GM19193 (cell line): ENCODE measurements around the gene SPTBN1.

ENCODE experiments used
- POLR2A ChIP-seq: IDR thresholded peaks from 4 replicates; pipeline ENCODE4 v1.6.1; 2011; ENCODE audit not compliant: insufficient read depth, insufficient read length; ENCODE audit errors: extremely low read depth

The SPTBN1 gene

DNA sequence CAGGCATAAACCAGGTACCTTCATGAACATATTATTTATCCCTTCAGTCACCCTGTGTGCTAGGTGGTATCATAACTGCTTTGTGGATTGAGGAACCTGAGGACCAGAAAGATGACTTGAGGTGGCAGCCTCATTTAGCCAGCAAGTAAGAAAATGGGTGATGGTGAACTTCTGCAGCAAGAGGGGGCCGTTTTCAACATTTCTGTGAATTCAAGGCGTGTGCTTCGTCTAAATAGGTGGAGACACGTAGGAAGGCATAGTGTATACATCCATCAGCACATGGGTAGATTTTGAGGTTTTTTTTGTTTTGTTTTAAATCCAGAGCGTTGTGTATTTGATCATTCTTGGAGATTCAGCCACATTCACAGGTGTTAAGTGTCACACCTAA is 118.7 kb downstream of the SPTBN1 start:
- no peak for TF ChIP-seq POLR2A

DNA sequence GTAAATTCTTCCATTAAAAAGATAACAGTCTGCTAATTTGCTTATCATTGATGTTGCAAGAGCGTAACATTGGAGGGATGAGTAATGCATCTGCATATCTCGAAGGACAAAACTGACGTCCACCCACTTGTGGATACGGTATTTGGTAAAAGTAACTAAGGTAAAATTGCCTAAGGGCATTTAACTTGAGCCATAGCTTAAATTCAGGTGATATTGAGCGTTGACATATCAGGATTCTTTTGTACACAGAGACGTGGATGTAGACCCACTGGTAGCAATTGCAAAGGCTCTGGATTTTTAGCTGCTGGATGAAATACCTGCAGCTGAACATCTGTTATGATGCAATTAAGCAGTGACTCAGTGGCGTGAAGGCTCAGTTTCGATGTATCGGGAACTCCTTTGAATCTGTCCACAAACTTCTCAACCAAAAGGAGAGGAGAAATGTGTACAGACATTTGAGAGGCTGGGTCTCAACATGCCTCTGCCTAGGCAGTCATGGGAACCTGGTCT is 119.3 kb downstream of the SPTBN1 start:
- no peak for TF ChIP-seq POLR2A

GRCh38 chr2:54577035-54577434 is 120.9 kb downstream of the SPTBN1 start:
- no peak for TF ChIP-seq POLR2A

- TF ChIP-seq POLR2A, result no peak
These were observed 122.0 kb downstream of the SPTBN1 start for GRCh38 chr2:54577944-54578647.

DNA sequence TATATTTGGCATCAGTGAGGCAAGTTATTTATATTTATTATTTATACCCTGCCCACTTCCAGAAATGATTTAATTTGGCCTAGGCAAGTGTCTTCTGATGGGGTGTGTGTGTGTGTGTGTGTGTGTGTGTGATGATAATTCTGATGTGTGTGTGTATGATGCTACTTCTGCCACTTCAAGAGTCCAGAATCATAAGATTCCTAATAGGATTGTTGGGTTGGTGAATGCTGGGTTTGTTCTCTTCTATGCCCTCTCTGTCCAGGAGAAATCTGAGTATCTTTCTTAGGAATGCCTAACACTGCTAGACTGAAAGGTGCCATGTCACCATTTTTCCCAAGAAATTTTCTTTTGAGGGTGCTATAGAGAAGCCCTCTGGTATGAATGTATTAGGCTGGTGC is 122.5 kb downstream of the SPTBN1 start:
- TF ChIP-seq POLR2A, result no peak

GRCh38 chr2:54579061-54579681 is 123.0 kb downstream of the SPTBN1 start:
- no peak for TF ChIP-seq POLR2A

GRCh38 chr2:54579682-54580620 is 123.8 kb downstream of the SPTBN1 start:
- peak; percentile 23 for TF ChIP-seq POLR2A

- TF ChIP-seq POLR2A, result no peak
These were observed 125.4 kb downstream of the SPTBN1 start for GRCh38 chr2:54581326-54582039.

DNA sequence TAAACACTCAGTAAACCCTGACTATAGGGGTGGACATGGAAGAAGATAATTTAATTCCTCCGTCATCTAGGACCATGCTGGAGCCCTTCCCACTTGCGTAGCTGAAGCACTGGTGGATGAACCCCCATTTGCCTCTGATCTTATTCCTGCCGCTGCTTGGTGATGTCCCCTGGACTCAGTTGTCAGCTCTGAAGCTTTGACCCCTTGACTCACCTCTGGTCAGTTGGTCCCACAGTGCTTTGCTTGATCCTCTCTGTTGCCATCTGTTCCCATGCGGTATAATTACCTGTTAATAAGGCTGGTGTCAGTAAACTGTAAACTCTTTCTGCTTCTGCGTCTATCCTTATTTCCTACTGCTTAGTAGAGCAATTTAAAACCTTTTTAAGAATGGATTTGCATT is 126.9 kb downstream of the SPTBN1 start:
- TF ChIP-seq POLR2A, result no peak

- TF ChIP-seq POLR2A, result no peak
These were observed 128.5 kb downstream of the SPTBN1 start for GRCh38 chr2:54584598-54584997.

- no peak for TF ChIP-seq POLR2A
These were observed 129.1 kb downstream of the SPTBN1 start for GRCh38 chr2:54585136-54585733.

GRCh38 chr2:54586062-54586461 is 129.9 kb downstream of the SPTBN1 start:
- TF ChIP-seq POLR2A, result no peak

- no peak for TF ChIP-seq POLR2A
These were observed 130.4 kb downstream of the SPTBN1 start for GRCh38 chr2:54586494-54586893.
